ENCODE measurements around the gene RNF214. TPM values are rescaled to one million over a fixed set of nuclear protein-coding genes. Genes with fewer than 3 reads are reported as not detected.

Gene RNF214
- total and polyA plus RNA-seq, 2 of the 13 experiments (the other 11 are each of a cell fraction or from before 2014, with no cell fraction given), result 10.7 to 12.6 TPM

DNA sequence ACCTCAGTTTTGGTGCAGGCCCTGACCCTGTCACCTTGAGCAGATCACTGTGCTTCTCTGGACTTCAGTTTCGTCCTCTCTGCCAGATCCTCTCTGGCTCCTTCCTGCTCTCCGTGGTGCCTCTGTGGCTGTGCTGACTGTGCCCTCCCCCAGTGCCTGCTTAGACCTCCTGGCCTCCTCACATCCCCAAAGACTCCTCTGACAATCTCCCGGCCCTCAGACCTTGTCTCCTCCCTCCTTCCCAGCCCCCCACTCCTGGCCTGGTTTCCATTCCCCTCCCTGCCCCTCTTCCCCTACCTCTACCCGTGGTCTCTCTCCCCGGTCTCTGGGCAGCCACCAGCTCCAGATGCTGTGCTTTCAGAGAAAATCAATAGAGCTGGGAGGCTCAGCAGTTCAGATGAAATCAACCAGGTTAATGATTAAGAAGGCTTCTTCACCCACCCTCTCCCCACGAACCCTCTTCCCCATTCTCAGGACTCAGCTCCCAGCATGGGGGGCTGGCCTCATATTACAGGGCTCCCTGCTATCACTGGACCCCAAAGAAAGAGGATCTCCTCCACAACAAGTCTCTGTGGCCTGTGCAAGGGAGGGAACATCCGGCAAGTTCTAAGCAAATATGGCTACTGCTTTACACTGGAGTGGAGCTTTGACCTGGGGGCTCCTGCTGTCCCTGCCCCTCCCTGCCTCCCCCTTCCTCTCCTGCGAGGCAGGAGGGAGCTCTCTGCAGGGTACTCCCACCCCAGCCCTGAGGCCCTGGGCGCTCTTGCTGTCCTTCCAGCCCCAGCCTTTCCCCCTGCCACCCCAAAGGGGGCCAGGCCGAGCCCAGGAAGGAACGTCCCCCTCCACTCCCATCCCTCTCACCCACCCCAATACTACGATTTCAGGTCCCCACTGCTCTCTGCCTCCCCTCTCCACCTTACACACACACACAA, 67.1 kb downstream of the RNF214 start (continued):
- TF ChIP-seq, protein P1, sequence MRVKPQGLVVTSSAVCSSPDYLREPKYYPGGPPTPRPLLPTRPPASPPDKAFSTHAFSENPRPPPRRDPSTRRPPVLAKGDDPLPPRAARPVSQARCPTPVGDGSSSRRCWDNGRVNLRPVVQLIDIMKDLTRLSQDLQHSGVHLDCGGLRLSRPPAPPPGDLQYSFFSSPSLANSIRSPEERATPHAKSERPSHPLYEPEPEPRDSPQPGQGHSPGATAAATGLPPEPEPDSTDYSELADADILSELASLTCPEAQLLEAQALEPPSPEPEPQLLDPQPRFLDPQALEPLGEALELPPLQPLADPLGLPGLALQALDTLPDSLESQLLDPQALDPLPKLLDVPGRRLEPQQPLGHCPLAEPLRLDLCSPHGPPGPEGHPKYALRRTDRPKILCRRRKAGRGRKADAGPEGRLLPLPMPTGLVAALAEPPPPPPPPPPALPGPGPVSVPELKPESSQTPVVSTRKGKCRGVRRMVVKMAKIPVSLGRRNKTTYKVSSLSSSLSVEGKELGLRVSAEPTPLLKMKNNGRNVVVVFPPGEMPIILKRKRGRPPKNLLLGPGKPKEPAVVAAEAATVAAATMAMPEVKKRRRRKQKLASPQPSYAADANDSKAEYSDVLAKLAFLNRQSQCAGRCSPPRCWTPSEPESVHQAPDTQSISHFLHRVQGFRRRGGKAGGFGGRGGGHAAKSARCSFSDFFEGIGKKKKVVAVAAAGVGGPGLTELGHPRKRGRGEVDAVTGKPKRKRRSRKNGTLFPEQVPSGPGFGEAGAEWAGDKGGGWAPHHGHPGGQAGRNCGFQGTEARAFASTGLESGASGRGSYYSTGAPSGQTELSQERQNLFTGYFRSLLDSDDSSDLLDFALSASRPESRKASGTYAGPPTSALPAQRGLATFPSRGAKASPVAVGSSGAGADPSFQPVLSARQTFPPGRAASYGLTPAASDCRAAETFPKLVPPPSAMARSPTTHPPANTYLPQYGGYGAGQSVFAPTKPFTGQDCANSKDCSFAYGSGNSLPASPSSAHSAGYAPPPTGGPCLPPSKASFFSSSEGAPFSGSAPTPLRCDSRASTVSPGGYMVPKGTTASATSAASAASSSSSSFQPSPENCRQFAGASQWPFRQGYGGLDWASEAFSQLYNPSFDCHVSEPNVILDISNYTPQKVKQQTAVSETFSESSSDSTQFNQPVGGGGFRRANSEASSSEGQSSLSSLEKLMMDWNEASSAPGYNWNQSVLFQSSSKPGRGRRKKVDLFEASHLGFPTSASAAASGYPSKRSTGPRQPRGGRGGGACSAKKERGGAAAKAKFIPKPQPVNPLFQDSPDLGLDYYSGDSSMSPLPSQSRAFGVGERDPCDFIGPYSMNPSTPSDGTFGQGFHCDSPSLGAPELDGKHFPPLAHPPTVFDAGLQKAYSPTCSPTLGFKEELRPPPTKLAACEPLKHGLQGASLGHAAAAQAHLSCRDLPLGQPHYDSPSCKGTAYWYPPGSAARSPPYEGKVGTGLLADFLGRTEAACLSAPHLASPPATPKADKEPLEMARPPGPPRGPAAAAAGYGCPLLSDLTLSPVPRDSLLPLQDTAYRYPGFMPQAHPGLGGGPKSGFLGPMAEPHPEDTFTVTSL (CRISPR knock-in tag; IDR thresholded peaks at IDR 0.05; ENCODE audit: borderline replicate concordance), result no peak
- TF ChIP-seq, protein P2, sequence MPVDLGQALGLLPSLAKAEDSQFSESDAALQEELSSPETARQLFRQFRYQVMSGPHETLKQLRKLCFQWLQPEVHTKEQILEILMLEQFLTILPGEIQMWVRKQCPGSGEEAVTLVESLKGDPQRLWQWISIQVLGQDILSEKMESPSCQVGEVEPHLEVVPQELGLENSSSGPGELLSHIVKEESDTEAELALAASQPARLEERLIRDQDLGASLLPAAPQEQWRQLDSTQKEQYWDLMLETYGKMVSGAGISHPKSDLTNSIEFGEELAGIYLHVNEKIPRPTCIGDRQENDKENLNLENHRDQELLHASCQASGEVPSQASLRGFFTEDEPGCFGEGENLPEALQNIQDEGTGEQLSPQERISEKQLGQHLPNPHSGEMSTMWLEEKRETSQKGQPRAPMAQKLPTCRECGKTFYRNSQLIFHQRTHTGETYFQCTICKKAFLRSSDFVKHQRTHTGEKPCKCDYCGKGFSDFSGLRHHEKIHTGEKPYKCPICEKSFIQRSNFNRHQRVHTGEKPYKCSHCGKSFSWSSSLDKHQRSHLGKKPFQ (CRISPR knock-in tag; IDR thresholded peaks at IDR 0.05; ENCODE audit: insufficient replicate concordance), result peak; percentile 42
- TF ChIP-seq ZNF251 (CRISPR knock-in tag; IDR thresholded peaks at IDR 0.05) (no peak), CC2D1A (CRISPR knock-in tag; IDR thresholded peaks at IDR 0.05) (no peak), ZBTB20 (CRISPR knock-in tag; IDR thresholded peaks at IDR 0.05; ENCODE audit: borderline replicate concordance, low read depth) (peak; percentile 36; the same call in 1 of the 2 replicates), ZNF644 (CRISPR knock-in tag; IDR thresholded peaks at IDR 0.05; ENCODE audit: low read depth) (no peak), THAP11 (CRISPR knock-in tag; IDR thresholded peaks at IDR 0.05) (peak; percentile 71), ZNF451 (CRISPR knock-in tag; IDR thresholded peaks at IDR 0.05) (no peak), MZF1 (CRISPR knock-in tag; IDR thresholded peaks at IDR 0.05; ENCODE audit: borderline replicate concordance) (no peak), SMAD1 (CRISPR knock-in tag; IDR thresholded peaks at IDR 0.05; ENCODE audit: borderline replicate concordance, low read depth) (no peak), ZNF546 (CRISPR knock-in tag; conservative IDR thresholded peaks at IDR 0.05) (no peak), ZNF766 (CRISPR knock-in tag; IDR thresholded peaks at IDR 0.05; ENCODE audit: borderline replicate concordance) (peak; percentile 78; the same call in 1 of the 2 replicates)
- TF ChIP-seq, protein P3, sequence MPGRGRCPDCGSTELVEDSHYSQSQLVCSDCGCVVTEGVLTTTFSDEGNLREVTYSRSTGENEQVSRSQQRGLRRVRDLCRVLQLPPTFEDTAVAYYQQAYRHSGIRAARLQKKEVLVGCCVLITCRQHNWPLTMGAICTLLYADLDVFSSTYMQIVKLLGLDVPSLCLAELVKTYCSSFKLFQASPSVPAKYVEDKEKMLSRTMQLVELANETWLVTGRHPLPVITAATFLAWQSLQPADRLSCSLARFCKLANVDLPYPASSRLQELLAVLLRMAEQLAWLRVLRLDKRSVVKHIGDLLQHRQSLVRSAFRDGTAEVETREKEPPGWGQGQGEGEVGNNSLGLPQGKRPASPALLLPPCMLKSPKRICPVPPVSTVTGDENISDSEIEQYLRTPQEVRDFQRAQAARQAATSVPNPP (CRISPR knock-in tag; IDR thresholded peaks at IDR 0.05), result no peak
- TF ChIP-seq, protein P4, sequence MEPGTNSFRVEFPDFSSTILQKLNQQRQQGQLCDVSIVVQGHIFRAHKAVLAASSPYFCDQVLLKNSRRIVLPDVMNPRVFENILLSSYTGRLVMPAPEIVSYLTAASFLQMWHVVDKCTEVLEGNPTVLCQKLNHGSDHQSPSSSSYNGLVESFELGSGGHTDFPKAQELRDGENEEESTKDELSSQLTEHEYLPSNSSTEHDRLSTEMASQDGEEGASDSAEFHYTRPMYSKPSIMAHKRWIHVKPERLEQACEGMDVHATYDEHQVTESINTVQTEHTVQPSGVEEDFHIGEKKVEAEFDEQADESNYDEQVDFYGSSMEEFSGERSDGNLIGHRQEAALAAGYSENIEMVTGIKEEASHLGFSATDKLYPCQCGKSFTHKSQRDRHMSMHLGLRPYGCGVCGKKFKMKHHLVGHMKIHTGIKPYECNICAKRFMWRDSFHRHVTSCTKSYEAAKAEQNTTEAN (CRISPR knock-in tag; conservative IDR thresholded peaks at IDR 0.05), result no peak; the same call in 1 of the 2 replicates
- TF ChIP-seq, protein P5, sequence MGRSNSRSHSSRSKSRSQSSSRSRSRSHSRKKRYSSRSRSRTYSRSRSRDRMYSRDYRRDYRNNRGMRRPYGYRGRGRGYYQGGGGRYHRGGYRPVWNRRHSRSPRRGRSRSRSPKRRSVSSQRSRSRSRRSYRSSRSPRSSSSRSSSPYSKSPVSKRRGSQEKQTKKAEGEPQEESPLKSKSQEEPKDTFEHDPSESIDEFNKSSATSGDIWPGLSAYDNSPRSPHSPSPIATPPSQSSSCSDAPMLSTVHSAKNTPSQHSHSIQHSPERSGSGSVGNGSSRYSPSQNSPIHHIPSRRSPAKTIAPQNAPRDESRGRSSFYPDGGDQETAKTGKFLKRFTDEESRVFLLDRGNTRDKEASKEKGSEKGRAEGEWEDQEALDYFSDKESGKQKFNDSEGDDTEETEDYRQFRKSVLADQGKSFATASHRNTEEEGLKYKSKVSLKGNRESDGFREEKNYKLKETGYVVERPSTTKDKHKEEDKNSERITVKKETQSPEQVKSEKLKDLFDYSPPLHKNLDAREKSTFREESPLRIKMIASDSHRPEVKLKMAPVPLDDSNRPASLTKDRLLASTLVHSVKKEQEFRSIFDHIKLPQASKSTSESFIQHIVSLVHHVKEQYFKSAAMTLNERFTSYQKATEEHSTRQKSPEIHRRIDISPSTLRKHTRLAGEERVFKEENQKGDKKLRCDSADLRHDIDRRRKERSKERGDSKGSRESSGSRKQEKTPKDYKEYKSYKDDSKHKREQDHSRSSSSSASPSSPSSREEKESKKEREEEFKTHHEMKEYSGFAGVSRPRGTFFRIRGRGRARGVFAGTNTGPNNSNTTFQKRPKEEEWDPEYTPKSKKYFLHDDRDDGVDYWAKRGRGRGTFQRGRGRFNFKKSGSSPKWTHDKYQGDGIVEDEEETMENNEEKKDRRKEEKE (IDR thresholded peaks at IDR 0.05), result no peak

Data from HepG2 (cell line).